Measurements from ENCODE around the gene VWF.

VWF gene

DNA sequence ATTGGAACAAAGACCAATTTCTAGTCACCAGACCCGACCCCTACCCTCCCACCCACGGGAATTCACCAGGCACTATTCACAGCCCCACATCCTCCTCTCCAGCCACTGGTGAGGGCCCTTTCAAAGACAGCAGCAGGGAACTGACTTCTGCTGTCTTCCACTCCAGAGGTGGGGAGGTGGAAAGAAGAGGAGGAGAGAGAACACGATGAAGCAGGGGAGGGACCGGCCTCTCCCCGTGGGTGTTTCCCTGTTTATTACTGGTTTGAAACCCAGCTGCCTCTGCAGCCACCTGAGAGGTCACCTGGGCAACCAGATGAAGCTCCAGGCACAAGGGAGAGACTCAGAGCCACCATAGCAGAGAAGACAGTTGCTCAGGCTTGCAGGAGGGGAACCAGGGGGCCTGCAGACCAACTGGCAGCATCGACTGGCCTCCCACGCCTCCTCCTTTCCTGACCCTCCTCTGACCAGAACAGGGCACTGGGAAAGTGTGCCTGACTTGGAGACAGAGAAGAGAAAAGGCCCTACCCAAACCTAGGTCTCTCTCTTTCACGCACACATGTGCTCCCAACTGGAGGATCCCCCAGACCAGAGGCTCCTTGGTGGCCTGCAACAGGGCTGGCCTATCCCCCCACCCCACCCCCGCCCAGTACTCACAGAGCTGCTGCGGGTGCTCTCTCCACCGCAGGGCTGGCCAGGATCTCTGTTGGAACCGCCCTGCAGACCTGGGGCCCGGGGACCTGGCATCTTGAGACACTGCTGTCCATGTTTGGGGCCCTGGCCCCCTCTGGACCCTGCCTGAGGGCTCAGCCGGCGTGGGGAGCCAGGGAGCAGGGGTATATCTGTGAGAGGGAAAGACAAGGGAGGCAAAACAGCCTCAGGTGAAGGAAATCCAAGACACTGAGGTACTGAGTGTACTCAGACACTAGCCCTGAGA is 202.2 kb downstream of the VWF start:
- H3K4me3 ChIP-seq (ENCODE audit: low read depth, low read length), result no peak overlapping the region
- no peak for DNase-seq (ENCODE audit: low read depth)
- no peak for TF ChIP-seq CTCF (conservative IDR thresholded peaks at IDR 0.05; ENCODE audit: low read depth, low read length)

- no peak overlapping the region for H3K4me3 ChIP-seq (ENCODE audit: low read depth, low read length)
- no peak for TF ChIP-seq CTCF (conservative IDR thresholded peaks at IDR 0.05; ENCODE audit: low read depth, low read length)
- DNase-seq (ENCODE audit: low read depth), result no peak
Measured at GRCh38 chr12:5921027-5921909, 203.2 kb downstream of the VWF start.

DNA sequence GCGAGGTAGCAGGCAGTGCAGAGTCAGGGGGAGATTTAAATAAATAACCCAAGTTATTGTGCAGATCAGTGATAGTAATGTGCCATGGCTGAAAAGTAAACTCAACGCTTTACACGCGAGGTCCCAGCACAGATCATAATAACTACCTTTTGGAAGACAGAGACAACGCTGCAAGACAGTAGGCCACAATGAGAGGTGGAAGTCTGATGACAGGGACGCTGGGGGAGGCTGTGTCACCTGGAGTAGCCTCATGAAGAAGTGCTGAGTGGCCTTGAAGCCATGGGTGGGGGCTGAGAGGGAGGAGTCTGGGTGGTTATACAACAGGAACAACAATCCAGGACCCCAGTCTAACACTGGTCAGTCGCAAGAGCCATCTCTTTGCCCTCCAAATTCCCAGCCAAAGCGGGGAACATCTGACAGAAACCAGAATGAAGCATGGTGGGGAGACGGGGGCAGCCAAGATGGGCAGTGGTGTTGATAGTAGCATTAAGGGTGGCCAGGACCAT is 207.6 kb downstream of the VWF start:
- no peak for TF ChIP-seq CTCF (conservative IDR thresholded peaks at IDR 0.05; ENCODE audit: low read depth, low read length)
- H3K4me3 ChIP-seq (ENCODE audit: low read depth, low read length), result no peak overlapping the region
- DNase-seq (ENCODE audit: low read depth), result no peak

DNA sequence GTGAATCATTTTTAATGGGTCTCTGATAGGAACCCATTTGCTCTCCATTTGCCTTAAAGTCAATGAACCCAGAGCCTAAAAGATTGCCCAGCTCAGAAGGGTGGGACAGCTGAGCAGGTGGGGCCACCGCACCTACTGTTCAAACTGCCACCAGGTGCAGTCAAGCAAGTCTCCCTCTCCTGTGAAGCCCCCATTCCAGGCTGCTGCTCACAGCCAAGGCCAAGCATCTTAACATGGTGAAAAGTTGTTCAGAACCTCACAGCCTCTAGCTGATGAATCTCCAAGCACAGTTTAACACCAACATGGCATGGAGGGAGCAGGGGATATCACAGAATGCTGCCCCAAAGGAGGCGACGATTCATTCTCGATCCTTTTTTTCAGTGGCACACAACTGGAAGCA is 209.0 kb downstream of the VWF start:
- no peak overlapping the region for H3K4me3 ChIP-seq (ENCODE audit: low read depth, low read length)
- no peak for TF ChIP-seq CTCF (conservative IDR thresholded peaks at IDR 0.05; ENCODE audit: low read depth, low read length)
- no peak for DNase-seq (ENCODE audit: low read depth)

DNA sequence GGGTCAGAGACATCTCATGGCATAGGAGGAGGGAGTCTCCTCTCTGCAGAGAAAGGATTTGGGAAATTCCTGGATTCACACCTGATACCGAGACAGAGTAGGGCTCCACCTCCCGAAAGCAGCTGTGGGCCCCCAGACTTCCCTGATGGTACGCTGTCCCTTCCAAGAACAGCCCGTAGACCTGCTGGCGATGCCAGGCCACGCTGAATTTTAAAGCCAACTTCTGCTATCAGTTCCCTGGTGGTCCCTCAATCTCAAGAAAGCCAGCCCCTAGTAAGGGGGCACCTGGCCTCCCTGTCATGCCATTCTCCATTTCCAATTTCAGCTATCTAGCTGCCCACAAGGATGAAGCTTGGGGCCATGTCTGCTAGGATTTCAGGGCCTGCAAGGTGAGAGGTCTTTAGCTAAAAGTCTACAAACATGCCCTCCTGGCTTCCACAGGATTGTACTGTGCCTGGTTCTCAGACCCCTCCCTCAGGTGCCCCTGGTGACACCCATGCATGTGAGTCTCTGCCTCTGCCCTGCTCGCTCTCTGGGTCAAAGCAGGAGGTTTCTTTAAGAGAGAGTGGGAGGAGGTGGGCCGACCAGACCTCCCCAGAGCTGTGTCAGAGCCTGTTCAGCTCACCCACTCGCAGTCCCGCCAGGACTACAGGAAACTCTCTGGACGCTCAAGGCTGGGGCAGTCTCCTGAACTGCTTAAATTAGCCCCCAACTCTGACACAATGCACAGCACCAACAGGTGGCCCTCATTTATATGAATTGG is 209.9 kb downstream of the VWF start:
- H3K4me3 ChIP-seq (ENCODE audit: low read depth, low read length), result no peak overlapping the region
- no peak for TF ChIP-seq CTCF (conservative IDR thresholded peaks at IDR 0.05; ENCODE audit: low read depth, low read length)
- no peak for DNase-seq (ENCODE audit: low read depth)

DNA sequence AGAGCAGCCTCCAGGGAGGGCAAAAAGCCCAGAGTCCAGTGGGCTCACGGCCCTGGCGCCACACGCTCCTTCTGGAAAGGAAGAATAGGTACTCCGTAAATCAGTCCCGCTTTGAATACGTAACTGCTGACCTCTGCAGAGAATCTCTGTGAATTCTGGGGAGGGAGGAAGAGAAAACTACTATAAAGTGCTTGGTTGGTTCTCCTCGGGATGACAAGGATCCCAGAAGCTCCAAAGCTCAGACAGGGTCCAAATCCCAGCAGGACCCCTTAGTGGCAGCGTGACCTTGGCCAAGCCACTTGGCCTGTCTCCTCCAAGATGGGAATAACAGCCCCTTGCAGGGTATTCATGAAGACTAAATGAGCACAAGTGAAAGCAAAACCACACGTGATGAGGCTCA is 211.1 kb downstream of the VWF start:
- no peak for TF ChIP-seq CTCF (conservative IDR thresholded peaks at IDR 0.05; ENCODE audit: low read depth, low read length)
- no peak overlapping the region for H3K4me3 ChIP-seq (ENCODE audit: low read depth, low read length)
- no peak for DNase-seq (ENCODE audit: low read depth)

Data from choroid plexus epithelial cell (primary cell).